ENCODE data around the gene CCL4L2. TPM values are rescaled to one million over a fixed set of nuclear protein-coding genes. Genes with fewer than 3 reads are reported as not detected.
"Not testable (repeated sequence)": the region's sequence is repeated elsewhere in the genome, so short reads cannot be mapped to it uniquely, and the experiment has no call there.

The CCL4L2 gene
- total RNA-seq, 2 donors from 2014 or later = 0.32 TPM; not detected in 1

- Histone ChIP-seq H3K9me3 (no peaks in the 10 kb centered on the region), H3K4me1 (replicated peaks) (no peaks in the 10 kb centered on the region), H3K27ac (no peak overlapping the region), H3K27me3 (replicated peaks; ENCODE audit: insufficient read depth) (no peaks in the 10 kb centered on the region), H3K4me3 (no peak overlapping the region), H3K36me3 (no peaks in the 10 kb centered on the region)
- TF ChIP-seq POLR2AphosphoS5 (IDR thresholded peaks at IDR 0.05) (no peak), POLR2A (IDR thresholded peaks at IDR 0.05) (no peak)
- TF ChIP-seq, protein P1, sequence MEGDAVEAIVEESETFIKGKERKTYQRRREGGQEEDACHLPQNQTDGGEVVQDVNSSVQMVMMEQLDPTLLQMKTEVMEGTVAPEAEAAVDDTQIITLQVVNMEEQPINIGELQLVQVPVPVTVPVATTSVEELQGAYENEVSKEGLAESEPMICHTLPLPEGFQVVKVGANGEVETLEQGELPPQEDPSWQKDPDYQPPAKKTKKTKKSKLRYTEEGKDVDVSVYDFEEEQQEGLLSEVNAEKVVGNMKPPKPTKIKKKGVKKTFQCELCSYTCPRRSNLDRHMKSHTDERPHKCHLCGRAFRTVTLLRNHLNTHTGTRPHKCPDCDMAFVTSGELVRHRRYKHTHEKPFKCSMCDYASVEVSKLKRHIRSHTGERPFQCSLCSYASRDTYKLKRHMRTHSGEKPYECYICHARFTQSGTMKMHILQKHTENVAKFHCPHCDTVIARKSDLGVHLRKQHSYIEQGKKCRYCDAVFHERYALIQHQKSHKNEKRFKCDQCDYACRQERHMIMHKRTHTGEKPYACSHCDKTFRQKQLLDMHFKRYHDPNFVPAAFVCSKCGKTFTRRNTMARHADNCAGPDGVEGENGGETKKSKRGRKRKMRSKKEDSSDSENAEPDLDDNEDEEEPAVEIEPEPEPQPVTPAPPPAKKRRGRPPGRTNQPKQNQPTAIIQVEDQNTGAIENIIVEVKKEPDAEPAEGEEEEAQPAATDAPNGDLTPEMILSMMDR (IDR thresholded peaks at IDR 0.05) = no peak
- intact Hi-C loops (cut with DNase I) = no loop called here
- DNase-seq (ENCODE audit: low spot score) = no peak
- WGBS = 83% methylated on average over 4 of the region's 4 CpGs
These were observed 5.0 kb upstream of the CCL4L2 start for GRCh38 chr17:36205637-36206485.

DNA sequence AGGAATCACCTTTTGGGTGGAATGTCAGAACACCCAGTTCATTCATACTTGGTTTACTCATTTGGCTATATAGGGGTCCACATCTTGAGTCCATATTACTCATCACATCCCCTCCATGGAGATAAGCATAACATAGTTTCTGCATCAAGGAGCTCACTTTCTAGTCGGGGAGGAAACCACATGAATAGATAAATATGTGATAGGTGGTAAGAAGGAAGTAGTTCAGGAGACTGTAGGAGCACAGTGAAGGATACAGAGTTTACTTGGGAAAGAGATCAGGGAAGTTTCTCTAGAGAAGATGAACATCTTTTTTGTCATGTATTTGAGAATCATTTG lies 4.4 kb upstream of the CCL4L2 start:
- H3K36me3 ChIP-seq; H3K4me1 ChIP-seq (replicated peaks); H3K27ac ChIP-seq; H3K9me3 ChIP-seq; DNase-seq (ENCODE audit: low spot score); H3K27me3 ChIP-seq (replicated peaks; ENCODE audit: insufficient read depth); intact Hi-C loops (cut with DNase I); H3K4me3 ChIP-seq: not testable (repeated sequence)
- WGBS = 48% methylated on average over 1 of the region's 1 CpG

DNA sequence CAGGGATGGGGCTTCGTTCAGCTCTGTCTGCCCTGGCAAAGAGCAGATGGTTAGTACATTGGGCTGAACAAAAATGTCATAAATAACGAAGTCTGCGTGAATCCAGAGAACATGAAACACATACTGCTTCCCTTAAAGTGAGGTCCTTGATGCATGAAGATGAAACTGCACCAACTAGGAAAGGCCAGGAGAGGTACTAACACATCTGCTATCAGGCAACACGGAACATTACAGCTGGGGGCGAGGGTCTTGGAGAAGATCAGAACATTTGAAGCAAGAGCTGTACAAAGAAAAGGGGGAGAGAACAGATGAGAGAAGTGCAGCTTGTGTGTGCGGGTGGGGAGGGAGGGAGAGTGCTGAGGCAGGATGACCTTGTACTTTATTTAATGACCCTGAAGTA lies 3.5 kb upstream of the CCL4L2 start:
- H3K27ac ChIP-seq; H3K4me3 ChIP-seq; DNase-seq (ENCODE audit: low spot score); H3K27me3 ChIP-seq (replicated peaks; ENCODE audit: insufficient read depth); H3K36me3 ChIP-seq; H3K4me1 ChIP-seq (replicated peaks); intact Hi-C loops (cut with DNase I); H3K9me3 ChIP-seq: not testable (repeated sequence)
- WGBS = 78% methylated on average over 6 of the region's 6 CpGs

- H3K4me1 ChIP-seq (replicated peaks) = no peaks in the 10 kb centered on the region
- DNase-seq (ENCODE audit: low spot score) = no peak
- no peaks in the 10 kb centered on the region for H3K27me3 ChIP-seq (replicated peaks; ENCODE audit: insufficient read depth)
- no peaks in the 10 kb centered on the region for H3K36me3 ChIP-seq
- TF ChIP-seq POLR2A (IDR thresholded peaks at IDR 0.05) (no peak), POLR2AphosphoS5 (IDR thresholded peaks at IDR 0.05) (no peak)
- TF ChIP-seq, protein P1 (IDR thresholded peaks at IDR 0.05) = no peak
- no peak overlapping the region for H3K27ac ChIP-seq
- H3K4me3 ChIP-seq = no peak overlapping the region
- intact Hi-C loops (cut with DNase I) = no loop called here
- H3K9me3 ChIP-seq = no peaks in the 10 kb centered on the region
These were observed 1.3 kb upstream of the CCL4L2 start for GRCh38 chr17:36209575-36209974.

DNA sequence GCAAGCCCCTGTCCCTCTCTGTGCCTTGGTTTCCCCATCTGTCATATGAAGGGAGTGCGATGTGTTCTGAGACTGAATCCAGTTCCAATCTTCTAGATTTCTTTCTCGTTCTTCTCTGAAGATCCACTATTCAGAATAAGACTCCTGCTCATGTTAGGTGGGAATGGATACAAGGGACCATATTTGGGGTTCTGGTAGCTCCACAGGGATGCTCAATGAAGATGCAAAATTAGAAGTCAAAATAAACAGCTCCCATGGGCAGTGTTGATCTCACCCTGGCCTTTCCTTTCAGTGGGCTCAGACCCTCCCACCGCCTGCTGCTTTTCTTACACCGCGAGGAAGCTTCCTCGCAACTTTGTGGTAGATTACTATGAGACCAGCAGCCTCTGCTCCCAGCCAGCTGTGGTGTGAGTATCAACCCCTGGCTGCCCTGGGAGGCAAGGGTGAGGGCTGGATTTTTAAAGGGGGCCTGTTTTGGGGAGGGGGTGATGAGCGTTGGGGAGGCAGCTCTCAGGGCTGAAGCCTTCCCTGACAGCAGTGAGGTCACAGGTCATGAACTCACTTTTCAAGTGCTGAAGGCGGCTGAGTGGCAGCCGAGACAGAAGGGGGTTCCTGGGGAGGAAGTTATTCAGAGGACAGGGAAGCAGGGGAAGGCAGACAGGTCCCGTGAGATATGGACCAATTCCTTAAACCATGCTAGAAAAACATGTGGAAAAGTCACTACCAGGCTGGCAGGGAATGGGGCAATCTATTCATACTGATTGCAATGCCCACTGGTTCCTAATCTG lies 815 bp downstream of the CCL4L2 start:
- H3K9me3 ChIP-seq; intact Hi-C loops (cut with DNase I); H3K27me3 ChIP-seq (replicated peaks; ENCODE audit: insufficient read depth); DNase-seq (ENCODE audit: low spot score); H3K4me3 ChIP-seq; H3K27ac ChIP-seq; H3K36me3 ChIP-seq; H3K4me1 ChIP-seq (replicated peaks): not testable (repeated sequence)
- 63% methylated on average over 10 of the region's 10 CpGs for WGBS

DNA sequence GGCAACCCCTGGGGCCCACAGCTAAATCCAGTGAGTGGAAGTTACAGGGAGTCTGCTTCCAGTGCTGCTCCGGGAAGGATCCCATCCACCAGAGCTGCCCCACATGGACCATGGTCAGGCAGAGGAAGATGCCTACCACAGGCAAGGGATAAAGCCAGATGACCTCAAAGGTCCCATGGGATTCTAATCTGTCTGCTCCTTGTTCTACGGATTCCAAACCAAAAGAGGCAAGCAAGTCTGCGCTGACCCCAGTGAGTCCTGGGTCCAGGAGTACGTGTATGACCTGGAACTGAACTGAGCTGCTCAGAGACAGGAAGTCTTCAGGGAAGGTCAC lies 1.4 kb downstream of the CCL4L2 start:
- Histone ChIP-seq H3K4me3 (no peak overlapping the region), H3K9me3 (no peaks in the 10 kb centered on the region), H3K4me1 (replicated peaks) (no peaks in the 10 kb centered on the region), H3K27ac (no peak overlapping the region), H3K36me3 (no peaks in the 10 kb centered on the region), H3K27me3 (replicated peaks; ENCODE audit: insufficient read depth) (no peaks in the 10 kb centered on the region)
- DNase-seq (ENCODE audit: low spot score) = no peak
- TF ChIP-seq POLR2A (IDR thresholded peaks at IDR 0.05) = no peak
- TF ChIP-seq, protein P1 (IDR thresholded peaks at IDR 0.05) = no peak
- TF ChIP-seq POLR2AphosphoS5 (IDR thresholded peaks at IDR 0.05) = no peak
- intact Hi-C loops (cut with DNase I) = no loop called here
- 72% methylated on average over 4 of the region's 4 CpGs for WGBS
